G401 (cell line): ENCODE measurements around the gene TMPRSS13. TPM values are rescaled to one million over a fixed set of nuclear protein-coding genes. Genes with fewer than 3 reads are reported as not detected.

Source experiments
- DNase-seq: peaks from one replicate; pipeline ENCODE4 v3.0.0-alpha.2; 2015; ENCODE audit warnings: low spot score
- in situ Hi-C: cut with HindIII; loops from 2 replicates; pipeline ENCODE4 v1.10.0; 2016; ENCODE audit warnings: low sequenced_read_pairs, mixed read lengths
- total RNA-seq: library from RNA; depleted of rRNA; stranded (reverse); fragments of >200 nt; shearing (Covaris generic); gene quantifications from 2 replicates; pipeline ENCODE4 v1.2.3, GENCODE V29; 2014

TMPRSS13 gene
- total RNA-seq, 1 experiment from 2014 or later = not detected

- no peak for DNase-seq
- in situ Hi-C loops = no loop called here
Observed at GRCh38 chr11:117903505-117904382, 25.5 kb downstream of the TMPRSS13 start.

- in situ Hi-C loops = no loop called here
Observed at GRCh38 chr11:117902001-117902845, 27.0 kb downstream of the TMPRSS13 start.

DNA sequence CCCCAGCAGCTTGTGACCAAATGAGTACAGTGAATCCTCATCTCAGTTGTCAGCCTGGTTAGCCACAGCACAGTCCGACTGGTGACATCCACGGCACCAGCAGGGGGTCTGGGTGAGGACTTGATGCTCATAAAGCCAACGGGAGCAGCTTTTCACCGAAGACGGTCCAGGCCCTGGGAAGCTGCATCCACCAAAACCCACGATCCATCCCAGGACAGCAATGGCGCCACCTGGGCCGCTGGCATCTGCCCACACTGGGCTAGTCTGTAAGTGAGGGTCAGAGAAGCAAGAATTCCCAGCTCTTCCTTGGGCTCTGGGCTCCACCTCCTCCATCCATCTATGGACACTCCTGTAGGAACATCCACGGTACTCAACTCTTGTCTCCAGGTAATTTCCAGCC lies 27.6 kb downstream of the TMPRSS13 start:
- DNase-seq = no peak
- in situ Hi-C loops = no loop called here

More at GRCh38 chr11:117902001-117902845, 27.0 kb downstream of the TMPRSS13 start:
- no peak for DNase-seq

DNA sequence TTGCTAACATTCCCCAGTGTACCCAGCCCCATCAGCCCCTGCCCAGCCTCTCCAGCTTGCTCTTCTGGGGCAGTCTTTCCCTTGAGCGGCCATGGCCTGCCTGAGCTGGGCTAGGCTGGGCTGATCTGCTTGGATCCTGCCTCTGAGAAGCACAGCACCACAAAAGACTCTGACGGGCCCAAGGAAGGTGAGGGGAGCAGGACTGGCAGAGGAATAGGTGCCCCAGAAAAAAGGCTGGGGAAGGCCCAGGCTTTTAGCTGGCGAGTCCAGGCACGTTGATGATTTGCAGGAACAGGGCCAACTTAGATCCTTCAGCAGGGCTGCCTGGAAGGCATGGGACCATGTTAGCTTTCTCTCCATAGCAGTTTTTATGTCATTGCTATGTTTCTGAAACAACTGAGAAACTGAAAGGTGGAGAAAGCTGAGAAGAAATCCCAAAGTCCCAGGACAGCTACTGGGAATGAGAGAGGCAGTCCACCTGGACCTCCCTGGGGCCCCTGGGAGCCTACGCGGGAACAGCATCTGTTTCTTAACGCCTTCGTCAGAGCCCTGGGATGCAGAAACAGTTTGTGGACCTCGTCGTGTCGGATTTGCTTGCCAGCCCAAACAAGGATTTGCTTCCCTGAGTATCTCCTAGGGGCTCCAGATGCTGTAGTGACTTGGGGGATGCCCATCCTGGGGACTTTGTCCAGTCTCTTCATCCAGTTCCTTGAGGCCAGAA lies 28.3 kb downstream of the TMPRSS13 start:
- in situ Hi-C loops = no loop called here
- no peak for DNase-seq

DNA sequence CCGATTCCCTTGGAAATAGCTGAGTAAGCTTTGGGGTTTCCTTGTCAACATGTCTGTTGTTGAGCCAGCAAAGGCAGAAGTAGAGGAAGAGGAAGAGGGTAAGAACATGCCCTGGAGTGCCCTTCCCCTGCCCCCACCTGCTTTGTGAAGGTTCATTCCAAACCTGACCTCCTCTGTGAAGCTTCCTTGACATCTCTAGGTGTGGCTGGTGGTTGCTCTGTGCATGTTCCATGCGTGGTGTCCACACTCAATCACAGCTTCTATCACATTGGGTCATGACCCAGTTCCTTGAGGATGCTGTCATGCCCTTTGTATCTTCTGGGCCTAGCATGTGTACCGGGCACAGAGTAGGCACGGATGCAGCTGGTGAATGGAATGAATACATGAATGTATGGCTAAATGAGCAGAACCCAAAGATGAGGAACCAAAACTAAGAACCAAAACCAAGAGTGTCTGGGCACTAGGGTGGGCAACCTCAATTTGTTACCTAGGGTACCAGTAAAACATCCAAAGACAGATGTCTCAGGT lies 29.0 kb downstream of the TMPRSS13 start:
- no peak for DNase-seq
- in situ Hi-C loops = no loop called here

DNA sequence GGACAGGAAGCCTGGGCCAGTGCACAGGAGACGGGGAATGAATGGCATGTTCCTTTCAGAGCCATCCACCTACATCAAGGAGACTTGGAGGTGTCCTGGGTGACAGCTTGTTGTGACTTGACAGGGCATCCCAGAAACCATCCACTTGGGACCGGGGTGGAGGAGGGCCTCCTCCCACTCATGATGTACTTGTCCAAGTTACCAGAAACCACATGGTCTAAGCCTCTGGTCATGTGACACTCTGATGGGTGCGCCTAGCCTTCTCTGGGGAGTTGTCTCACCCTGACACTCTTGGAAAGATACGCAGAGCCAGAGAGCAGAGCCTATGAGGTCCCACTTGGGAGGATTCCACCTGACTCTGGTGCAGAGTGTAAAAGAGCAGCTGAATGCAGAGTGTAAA lies 31.1 kb downstream of the TMPRSS13 start:
- DNase-seq = no peak
- in situ Hi-C loops = no loop called here

GRCh38 chr11:117892651-117893050 lies 36.6 kb downstream of the TMPRSS13 start:
- no peak for DNase-seq
- in situ Hi-C loops = no loop called here

DNA sequence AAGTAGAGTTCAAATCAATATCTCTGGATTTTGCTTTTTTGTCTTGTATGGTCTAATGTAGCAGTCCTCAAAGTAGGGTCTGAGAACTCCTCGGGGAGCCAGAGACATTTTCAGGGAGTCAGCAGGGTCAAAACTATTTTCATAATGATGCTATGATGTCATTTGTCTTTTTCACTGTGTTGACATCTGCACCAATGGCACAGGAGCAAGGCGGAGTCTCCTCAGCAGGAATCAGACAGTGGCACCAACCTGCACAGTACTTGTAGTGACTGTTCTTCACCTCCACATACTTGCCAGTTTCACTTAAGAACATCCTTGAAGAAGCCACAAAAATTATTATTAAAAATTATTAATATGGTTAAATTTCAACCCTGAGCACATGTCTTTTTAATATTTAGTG lies 37.8 kb downstream of the TMPRSS13 start:
- in situ Hi-C loops = no loop called here
- DNase-seq = no peak

DNA sequence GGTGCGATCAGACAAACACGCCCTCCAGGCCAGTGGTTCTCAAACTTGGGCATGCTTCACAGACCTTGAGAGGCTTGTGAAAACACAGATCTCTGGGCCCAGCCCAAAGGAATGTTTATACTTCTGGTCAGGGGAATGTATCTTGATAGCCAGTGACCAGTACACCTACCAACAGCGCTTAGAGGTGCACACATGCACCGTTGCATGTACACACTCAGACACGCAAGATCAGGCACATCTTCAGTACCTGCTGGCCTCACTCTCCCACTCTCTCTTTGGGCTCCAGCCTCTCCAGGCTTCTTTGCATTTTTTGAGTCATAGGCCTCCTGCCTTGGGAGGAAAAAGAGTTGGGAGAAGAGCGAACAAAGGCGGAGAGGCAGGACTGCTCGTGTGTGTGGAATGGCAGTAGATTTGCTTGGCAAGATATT lies 41.0 kb downstream of the TMPRSS13 start:
- in situ Hi-C loops = no loop called here
- DNase-seq = no peak

DNA sequence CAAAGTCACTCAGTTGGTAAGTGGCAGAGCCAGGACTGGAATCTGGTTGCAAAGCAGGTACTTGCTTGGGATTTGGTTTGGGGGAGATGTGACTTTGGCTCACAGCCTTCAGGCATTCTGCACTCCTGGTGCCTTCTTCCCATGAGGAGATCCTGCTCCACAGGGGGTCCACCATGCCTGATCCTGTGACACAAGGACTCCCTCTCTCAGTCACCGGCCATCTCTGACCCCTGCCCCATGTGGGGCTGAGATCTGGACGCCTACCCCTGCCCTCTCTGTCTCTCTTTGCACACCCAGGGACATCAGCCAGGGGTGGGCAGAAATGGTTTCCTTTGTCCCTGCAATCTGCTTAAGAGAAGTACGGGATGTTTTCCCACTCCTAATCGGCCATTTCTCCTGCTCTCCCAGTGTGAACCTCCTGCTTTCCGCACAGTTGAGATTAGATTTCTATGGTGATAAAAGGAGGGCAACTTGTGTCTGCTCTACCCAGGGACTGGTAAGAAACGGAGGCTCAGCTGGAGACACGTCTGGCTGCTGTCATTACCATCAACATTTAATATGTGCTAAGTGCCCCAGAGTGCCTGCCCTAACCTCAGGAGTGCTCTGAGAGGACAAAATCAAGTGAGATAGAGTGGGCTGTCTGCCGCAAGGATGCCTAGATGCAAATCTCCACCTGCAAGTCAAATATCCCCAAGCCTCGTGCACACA lies 41.6 kb downstream of the TMPRSS13 start:
- in situ Hi-C loops = no loop called here
- DNase-seq = no peak

GRCh38 chr11:117885777-117886176 lies 43.4 kb downstream of the TMPRSS13 start:
- no peak for DNase-seq
- in situ Hi-C loops = no loop called here

- in situ Hi-C loops = no loop called here
- DNase-seq = peak; percentile 25
Observed at GRCh38 chr11:117884994-117885393, 44.2 kb downstream of the TMPRSS13 start.

DNA sequence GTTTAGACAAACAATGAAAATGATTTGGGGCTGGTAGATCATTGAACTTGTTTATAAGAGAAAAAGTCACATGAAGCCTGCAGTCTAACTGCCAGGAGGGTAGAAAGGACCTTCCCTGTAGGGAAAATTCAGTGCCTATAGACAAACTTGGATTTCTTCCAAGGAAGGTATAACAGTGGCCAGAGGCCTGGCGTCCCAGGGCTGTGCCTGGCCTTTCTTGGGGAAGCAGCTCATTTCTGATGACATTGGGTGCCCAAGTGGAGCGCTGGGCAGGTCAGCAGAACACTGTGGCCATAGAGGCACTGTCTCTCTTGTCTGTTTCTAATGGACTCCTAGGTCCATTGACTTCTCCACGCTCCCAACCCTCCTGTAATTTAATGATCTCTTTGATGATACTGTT lies 46.1 kb downstream of the TMPRSS13 start:
- in situ Hi-C loops = no loop called here
- no peak for DNase-seq

DNA sequence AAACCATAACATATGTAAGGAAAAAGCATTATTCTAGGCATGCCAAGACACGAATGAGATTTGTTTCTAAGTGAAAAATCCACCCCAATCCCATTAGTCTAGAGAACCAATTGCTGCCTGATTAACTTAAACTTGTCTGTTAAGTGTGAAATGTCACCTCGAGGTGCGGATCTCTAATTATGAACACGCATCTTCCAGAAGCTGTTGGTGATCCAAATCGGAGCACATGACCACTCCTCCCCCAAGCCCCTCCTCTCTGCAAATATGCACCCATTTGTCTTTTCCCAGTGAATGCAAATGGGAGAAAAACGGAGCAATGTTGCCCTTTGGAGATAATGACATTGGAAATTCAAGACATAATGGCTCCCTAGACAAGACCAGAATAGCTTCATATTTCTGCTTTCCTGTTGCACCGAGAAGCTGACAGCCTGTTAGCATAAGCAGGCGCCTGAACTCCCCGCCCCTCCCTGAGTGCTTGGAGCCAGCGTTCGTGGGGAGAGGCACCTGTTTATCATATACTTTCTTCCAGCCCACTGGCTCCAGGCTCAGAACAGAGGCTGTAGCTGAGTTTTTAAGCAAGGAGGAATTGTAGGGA lies 46.8 kb downstream of the TMPRSS13 start:
- in situ Hi-C loops = no loop called here
- peak; percentile 96 for DNase-seq

- DNase-seq = no peak
- in situ Hi-C loops = no loop called here
Observed at GRCh38 chr11:117881217-117881616, 48.0 kb downstream of the TMPRSS13 start.

- DNase-seq = no peak
- in situ Hi-C loops = no loop called here
Observed at GRCh38 chr11:117879516-117880480, 49.4 kb downstream of the TMPRSS13 start.

DNA sequence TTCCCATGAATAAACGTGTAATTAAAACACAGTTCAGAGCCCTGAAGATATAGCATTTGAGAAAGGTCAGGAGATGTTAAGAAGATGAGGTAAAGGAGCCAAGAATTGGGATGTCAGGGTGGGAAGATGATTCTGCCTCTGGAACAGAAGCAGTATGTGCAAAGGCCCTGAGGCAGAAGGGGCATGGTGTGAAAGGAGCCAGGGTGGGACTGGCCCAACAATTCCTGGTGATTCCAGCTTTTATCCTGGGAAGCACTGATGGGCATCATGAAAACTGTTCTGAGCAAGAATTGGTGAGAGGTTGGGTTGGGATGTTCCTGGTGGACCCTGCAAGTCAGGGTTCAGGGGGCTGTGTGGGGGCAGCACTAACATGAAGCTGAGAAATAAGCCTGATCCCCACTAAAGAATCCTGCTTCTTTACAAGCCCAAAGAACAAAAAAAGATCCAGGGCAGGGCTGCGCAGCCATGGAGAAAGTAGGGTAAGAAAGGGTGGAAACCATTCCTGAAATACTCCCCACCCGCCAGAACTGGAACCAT lies 50.2 kb downstream of the TMPRSS13 start:
- no peak for DNase-seq
- in situ Hi-C loops = no loop called here
